GM12892 (cell line): ENCODE data around the gene MYH14.

ENCODE experiments used
- POLR2A ChIP-seq: IDR thresholded peaks from 2 replicates; pipeline ENCODE4 v1.6.1; 2011; ENCODE audit warnings: low read depth, low read length, control low read depth
- POLR2AphosphoS5 ChIP-seq: IDR thresholded peaks from 2 replicates; pipeline ENCODE4 v1.6.1; 2011; ENCODE audit warnings: low read depth, low read length, control low read depth

DNA sequence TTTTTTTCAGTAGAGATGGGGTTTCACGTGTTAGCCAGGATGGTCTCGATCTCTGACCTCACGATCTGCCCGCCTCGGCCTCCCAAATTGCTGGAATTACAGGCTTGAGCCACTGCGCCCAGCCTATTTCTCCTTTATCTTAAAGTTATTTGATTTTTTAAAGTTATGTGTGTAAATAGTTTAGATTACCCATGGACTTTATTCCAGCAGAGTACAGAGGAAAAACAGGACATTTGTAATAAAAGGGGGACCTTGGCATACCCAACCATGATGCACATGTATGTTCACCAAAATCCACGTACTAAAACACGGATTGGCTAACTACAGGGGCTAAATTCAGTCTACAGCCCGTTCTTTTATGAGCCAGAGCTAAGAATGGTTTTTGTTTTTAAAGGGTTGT is 26.6 kb upstream of the MYH14 start:
- TF ChIP-seq POLR2AphosphoS5 (no peak), POLR2A (no peak)
